ENCODE results near the gene LELP1. TPM values are rescaled to one million over a fixed set of nuclear protein-coding genes. Genes with fewer than 3 reads are reported as not detected.

The LELP1 gene
- total and polyA plus RNA-seq, 10 donors: not detected

DNA sequence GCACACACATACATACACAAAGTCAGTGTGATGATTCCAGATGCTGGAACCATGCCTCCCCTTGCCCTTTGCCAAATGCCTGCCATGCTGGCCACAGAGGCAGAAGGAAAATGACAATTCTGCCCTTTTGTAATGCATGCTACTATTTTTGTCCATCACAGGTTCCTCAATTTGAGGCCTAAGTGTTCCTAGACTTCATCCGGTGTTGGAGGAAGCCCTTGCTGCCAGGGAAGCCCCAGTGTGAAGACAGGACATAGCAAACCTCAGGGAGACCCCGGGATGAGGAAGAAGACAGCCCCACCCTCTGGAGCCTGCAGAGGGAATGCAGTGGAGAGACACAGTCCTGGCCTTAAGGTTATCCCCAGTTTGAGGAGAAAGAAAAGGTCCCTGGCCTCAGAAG is 28.6 kb downstream of the LELP1 start:
- TF ChIP-seq, protein P1, sequence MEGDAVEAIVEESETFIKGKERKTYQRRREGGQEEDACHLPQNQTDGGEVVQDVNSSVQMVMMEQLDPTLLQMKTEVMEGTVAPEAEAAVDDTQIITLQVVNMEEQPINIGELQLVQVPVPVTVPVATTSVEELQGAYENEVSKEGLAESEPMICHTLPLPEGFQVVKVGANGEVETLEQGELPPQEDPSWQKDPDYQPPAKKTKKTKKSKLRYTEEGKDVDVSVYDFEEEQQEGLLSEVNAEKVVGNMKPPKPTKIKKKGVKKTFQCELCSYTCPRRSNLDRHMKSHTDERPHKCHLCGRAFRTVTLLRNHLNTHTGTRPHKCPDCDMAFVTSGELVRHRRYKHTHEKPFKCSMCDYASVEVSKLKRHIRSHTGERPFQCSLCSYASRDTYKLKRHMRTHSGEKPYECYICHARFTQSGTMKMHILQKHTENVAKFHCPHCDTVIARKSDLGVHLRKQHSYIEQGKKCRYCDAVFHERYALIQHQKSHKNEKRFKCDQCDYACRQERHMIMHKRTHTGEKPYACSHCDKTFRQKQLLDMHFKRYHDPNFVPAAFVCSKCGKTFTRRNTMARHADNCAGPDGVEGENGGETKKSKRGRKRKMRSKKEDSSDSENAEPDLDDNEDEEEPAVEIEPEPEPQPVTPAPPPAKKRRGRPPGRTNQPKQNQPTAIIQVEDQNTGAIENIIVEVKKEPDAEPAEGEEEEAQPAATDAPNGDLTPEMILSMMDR (IDR thresholded peaks at IDR 0.05 in 8 of 11, conservative IDR thresholded peaks at IDR 0.05 in 3 of 11): no peak

DNA sequence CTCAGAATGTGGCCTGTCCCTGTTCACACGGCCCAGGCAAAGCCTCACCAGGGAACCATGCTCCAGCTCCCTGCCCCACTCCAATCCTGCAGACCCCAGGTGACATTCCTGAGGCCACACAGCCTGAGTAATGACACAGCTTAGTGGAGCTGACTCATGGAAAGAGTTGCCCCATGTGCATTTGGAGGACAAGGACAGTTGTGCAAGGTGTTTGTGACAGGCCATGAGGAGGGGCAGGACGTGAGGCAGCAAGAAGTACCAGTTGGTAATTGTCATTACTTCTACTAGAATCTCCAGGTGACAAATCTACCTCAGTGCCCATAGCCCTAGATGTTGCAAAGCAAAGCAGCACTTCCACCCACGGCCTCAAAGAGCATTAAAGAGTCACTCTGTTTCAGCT is 29.3 kb downstream of the LELP1 start:
- H3K4me1 ChIP-seq: peaks cover 0 to 28% (median 0%) of the 10 kb centered on the region in 6 donors
- H3K27me3 ChIP-seq (replicated peaks in 1 of 7): peaks cover 0 to 15% (median 0%) of the 10 kb centered on the region in 7 donors
- H3K27ac ChIP-seq: peak overlapping the region in 5 of 8 donors; percentile 36 to 81 (median 66)
- no peak overlapping the region for H3K4me3 ChIP-seq
- no peaks in the 10 kb centered on the region for H3K36me3 ChIP-seq
- TF ChIP-seq POLR2A (IDR thresholded peaks at IDR 0.05) (no peak), POLR2AphosphoS5 (IDR thresholded peaks at IDR 0.05) (peak in 1 of 3 donors; percentile 71)
- TF ChIP-seq, protein P1 (IDR thresholded peaks at IDR 0.05 in 8 of 11, conservative IDR thresholded peaks at IDR 0.05 in 3 of 11): peak in 1 of 11 experiments; percentile 25
- 37 to 67% (median 45%) methylated on average over 3 of the region's 3 CpGs for WGBS, 5 donors
- intact Hi-C loops (cut with DNase I; ENCODE audit: low total_unique reads): no loop called here
- DNase-seq: no peak
- H3K9me3 ChIP-seq: no peaks in the 10 kb centered on the region

More for the DNA sequence above, 28.6 kb downstream of the LELP1 start:
- Histone ChIP-seq H3K9me3 (no peaks in the 10 kb centered on the region), H3K4me3 (no peak overlapping the region), H3K27ac (peak overlapping the region in 5 of 8 donors; percentile 11 to 81 (median 66)), H3K36me3 (no peaks in the 10 kb centered on the region), H3K27me3 (replicated peaks in 1 of 7) (peaks cover 0 to 15% (median 0%) of the 10 kb centered on the region in 7 donors), H3K4me1 (peaks cover 0 to 28% (median 0%) of the 10 kb centered on the region in 6 donors)
- intact Hi-C loops (cut with DNase I; ENCODE audit: low total_unique reads): no loop called here
- WGBS, 5 donors: 7 to 40% (median 18%) methylated on average over 1 to 2 of the region's 2 CpGs
- no peak for DNase-seq

DNA sequence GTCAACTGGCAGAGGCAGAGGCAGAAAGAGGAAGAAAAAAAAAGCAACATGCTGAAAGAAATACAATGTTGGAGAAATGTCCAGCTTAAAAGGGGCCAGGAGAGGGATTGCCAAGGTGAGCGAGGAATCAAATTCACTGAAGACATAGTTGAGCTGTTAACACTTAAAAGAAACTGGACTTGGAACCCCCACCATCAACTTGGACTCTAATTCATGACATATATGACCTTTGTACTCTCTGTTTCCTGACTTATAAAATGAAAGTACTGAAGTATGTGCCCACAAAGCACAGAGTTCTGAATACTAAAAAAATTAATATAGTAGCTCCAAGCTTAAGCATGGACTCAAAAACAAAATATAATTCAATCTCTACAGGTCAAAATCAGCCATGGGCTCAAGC is 30.2 kb downstream of the LELP1 start:
- Histone ChIP-seq H3K4me1 (peaks cover 0 to 28% (median 0%) of the 10 kb centered on the region in 6 donors), H3K36me3 (no peaks in the 10 kb centered on the region), H3K4me3 (no peak overlapping the region), H3K9me3 (no peaks in the 10 kb centered on the region), H3K27me3 (replicated peaks in 1 of 7) (peaks cover 0 to 7% (median 0%) of the 10 kb centered on the region in 7 donors), H3K27ac (peak overlapping the region in 4 of 8 donors; percentile 36 to 81 (median 72))
- TF ChIP-seq, protein P1 (IDR thresholded peaks at IDR 0.05 in 8 of 11, conservative IDR thresholded peaks at IDR 0.05 in 3 of 11): no peak
- TF ChIP-seq POLR2AphosphoS5 (IDR thresholded peaks at IDR 0.05) (no peak), POLR2A (IDR thresholded peaks at IDR 0.05) (no peak)
- intact Hi-C loops (cut with DNase I; ENCODE audit: low total_unique reads): no loop called here
- 71 to 87% (median 77%) methylated on average over 1 of the region's 1 CpG for WGBS, 5 donors
- no peak for DNase-seq

- intact Hi-C loops (cut with DNase I; ENCODE audit: low total_unique reads): no loop called here
- TF ChIP-seq POLR2A (IDR thresholded peaks at IDR 0.05) (no peak), POLR2AphosphoS5 (IDR thresholded peaks at IDR 0.05) (no peak)
- TF ChIP-seq, protein P1 (IDR thresholded peaks at IDR 0.05 in 8 of 11, conservative IDR thresholded peaks at IDR 0.05 in 3 of 11): no peak
- no peaks in the 10 kb centered on the region for H3K9me3 ChIP-seq
These were observed 35.3 kb downstream of the LELP1 start for GRCh38 chr1:153238527-153238926.

More at GRCh38 chr1:153238527-153238926, 35.3 kb downstream of the LELP1 start:
- H3K4me3 ChIP-seq: no peak overlapping the region
- no peak for DNase-seq
- H3K27ac ChIP-seq: no peak overlapping the region
- WGBS, 5 donors: 73 to 88% (median 85%) methylated on average over 2 of the region's 2 CpGs
- H3K36me3 ChIP-seq: no peaks in the 10 kb centered on the region
- peaks cover 0 to 5% (median 0%) of the 10 kb centered on the region in 7 donors for H3K27me3 ChIP-seq (replicated peaks in 1 of 7)
- no peaks in the 10 kb centered on the region for H3K4me1 ChIP-seq
